ENCODE results near the gene ARPP21.

The ARPP21 gene

DNA sequence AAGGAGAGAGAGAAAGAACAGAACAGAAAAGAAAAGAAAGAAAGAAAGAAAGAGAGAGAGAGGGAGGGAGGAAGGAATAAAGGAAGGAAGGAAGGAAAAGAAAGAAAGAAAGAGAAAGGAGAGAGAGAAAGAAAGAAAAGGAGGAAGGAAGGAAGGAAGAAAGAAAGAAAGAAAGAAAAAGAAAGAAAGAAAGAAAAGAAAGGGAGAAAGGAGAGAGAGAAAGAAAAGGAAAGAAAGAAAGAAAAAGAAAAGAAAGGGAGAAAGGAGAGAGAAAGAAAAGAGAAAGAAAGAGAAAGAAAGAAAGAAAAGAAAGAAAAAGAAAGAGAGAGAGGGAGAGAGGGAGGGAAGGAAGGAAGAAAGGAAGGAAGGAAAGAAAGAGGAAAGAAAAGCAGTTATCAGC lies 108.8 kb downstream of the ARPP21 start:
- Mint-ChIP-seq H3K4me3 (no peak overlapping the region), H3K4me1 (ENCODE audit: low read depth) (no peaks in the 10 kb centered on the region), H3K27me3 (peaks cover 2% of the 10 kb centered on the region), H3K9me3 (ENCODE audit: low read depth) (no peaks in the 10 kb centered on the region), H3K36me3 (no peaks in the 10 kb centered on the region), H3K27ac (no peak overlapping the region)

DNA sequence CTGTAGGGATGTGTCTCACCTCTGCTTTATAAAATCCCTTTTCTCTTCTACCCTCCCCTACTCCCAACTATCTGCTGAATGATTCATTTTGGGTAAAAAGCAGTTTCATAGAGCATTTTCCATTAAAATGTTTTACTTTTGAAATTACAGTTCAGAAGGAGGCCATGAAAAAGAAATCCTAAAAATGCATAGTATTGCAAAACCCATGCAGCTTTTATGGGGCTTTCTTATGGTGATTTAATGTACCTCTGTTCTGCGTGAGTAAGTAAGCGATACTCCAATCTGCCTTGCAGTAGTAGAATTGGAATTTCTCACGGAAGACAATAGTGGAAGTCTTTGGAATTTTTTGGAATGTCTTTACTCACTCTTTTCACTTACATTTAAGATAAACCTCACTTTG lies 111.9 kb downstream of the ARPP21 start:
- H3K36me3 Mint-ChIP-seq = no peaks in the 10 kb centered on the region
- no peaks in the 10 kb centered on the region for H3K4me1 Mint-ChIP-seq (ENCODE audit: low read depth)
- H3K27me3 Mint-ChIP-seq = peaks cover 2% of the 10 kb centered on the region
- no peak overlapping the region for H3K27ac Mint-ChIP-seq
- H3K4me3 Mint-ChIP-seq = no peak overlapping the region
- H3K9me3 Mint-ChIP-seq (ENCODE audit: low read depth) = no peaks in the 10 kb centered on the region

DNA sequence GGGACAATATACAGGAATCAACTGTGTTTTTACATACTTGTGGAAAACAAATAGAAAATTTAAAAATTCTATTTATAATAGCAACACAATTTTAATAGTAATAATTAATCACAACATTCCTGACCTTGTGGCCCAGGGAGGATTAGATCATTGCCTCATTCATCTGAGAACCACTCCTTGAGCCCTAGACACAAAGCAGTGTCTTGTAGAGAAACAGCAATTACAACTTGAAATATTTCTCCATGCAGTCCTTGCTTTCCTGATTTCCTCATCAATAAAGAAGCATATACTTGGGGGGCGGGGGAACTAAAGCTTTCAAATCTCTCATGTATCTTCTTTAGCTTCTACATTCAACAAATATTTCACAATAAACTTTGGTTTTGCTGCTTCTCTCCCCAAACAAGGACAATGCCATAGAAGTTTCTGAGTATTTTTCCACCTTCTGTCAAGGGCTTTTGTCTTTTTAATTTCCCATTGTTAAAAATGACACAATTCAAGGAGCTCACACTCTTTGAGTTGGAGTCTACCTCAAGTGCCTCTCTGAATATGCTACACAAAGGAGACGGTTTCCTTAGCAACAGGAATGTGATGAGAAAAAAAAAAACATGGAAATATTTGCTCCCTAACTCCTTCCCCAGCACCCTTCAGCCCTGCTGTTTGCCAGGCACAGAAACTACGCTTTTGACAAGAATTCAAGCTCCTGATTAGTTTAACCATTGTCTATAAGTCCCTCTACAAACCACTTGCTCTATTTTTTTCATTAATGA lies 118.8 kb downstream of the ARPP21 start:
- Mint-ChIP-seq H3K4me3 (no peak overlapping the region), H3K9me3 (ENCODE audit: low read depth) (no peaks in the 10 kb centered on the region), H3K27ac (no peak overlapping the region), H3K36me3 (no peaks in the 10 kb centered on the region), H3K4me1 (ENCODE audit: low read depth) (no peaks in the 10 kb centered on the region), H3K27me3 (no peaks in the 10 kb centered on the region)

DNA sequence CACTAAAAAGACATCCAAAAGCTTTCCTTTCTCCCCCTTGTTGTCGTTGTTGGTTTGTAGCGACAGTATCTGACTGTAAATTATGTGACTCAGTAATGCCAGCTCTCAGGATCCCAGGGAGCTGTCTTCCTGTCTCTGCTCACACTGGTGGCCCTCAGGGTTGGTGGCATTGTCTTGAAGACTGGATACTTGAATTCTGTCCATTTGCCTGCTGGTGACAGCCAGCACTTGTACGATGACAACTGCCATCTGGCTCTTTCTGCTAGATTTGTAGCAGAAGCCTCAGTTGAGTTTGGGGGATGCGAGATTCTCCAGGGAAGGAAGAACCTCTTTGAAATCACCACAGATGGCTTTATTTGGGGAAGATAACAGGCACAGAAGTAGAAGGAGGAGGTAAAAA lies 120.8 kb downstream of the ARPP21 start:
- Mint-ChIP-seq H3K4me1 (ENCODE audit: low read depth) (no peaks in the 10 kb centered on the region), H3K36me3 (no peaks in the 10 kb centered on the region), H3K27me3 (no peaks in the 10 kb centered on the region), H3K4me3 (no peak overlapping the region), H3K9me3 (ENCODE audit: low read depth) (no peaks in the 10 kb centered on the region), H3K27ac (no peak overlapping the region)

DNA sequence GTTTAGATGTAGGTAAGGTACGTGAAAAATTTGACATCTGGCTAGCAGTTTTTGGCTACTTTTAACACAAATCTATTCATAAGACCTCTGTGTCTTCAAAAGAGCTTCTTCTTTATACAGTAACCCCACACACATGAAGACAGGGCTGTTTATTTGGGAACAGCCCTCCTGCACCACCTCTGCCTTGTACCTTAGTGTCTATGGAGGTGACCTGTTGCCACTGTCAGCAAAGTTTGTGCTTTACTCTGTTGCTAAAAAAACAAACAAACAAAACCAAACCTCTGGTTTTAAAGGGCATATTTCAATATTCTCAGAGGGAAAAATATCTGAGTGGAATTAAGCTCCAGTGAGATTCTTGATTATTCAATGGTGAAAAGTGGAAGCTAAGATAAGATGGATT lies 122.0 kb downstream of the ARPP21 start:
- Mint-ChIP-seq H3K4me3 (no peak overlapping the region), H3K9me3 (ENCODE audit: low read depth) (no peaks in the 10 kb centered on the region), H3K36me3 (no peaks in the 10 kb centered on the region), H3K27me3 (no peaks in the 10 kb centered on the region), H3K4me1 (ENCODE audit: low read depth) (no peaks in the 10 kb centered on the region), H3K27ac (no peak overlapping the region)

DNA sequence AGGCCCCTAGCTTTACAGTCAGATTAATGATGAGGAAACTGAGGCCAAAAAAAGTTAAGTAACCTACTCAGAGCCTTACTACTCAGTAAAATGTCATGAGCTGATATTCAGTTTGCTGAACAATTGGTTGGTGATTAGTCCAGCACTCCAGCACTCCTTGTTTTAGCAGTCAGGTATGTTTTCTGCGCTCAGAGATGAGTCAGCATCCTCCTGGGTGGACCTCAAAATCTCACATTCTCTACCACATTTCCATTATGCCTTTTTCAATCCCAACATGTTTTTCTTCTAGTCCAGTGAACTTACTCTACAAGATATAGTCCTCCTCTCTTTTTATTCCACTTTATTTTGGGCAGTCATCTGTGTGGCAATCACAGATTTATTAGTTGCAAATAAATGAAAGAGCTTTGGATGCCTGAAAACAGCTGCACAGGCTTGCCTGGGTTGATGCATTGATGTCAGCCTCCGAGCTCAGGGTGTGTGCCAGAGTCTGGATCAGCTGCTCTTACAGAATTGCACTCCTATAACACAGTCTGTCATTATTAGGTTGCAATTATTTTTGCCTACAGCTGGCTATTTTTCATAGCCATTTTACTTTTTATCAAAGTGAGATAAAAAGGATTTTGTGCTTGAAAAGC lies 133.2 kb downstream of the ARPP21 start:
- H3K27me3 Mint-ChIP-seq = no peaks in the 10 kb centered on the region
- H3K4me3 Mint-ChIP-seq = no peak overlapping the region
- H3K4me1 Mint-ChIP-seq (ENCODE audit: low read depth) = no peaks in the 10 kb centered on the region
- no peak overlapping the region for H3K27ac Mint-ChIP-seq
- no peaks in the 10 kb centered on the region for H3K9me3 Mint-ChIP-seq (ENCODE audit: low read depth)
- no peaks in the 10 kb centered on the region for H3K36me3 Mint-ChIP-seq

DNA sequence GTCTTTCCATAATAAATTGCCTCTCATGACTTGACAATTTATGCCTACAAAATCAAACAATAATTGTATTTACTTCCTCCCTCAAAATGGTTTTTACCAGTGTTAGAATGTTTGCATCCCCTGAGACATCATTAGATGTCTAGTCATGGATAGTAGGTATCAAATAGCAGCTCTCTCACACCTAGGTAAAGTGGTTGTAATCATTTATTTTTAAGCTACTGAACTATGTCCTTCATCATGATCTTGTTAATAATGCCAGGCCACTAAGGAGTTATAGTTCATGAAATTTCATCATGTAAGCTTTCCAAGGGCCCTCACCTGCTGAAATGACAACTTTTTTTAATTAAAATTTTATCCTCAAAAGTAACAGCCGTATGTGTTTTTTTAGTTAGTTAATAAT lies 134.1 kb downstream of the ARPP21 start:
- Mint-ChIP-seq H3K4me3 (no peak overlapping the region), H3K27ac (no peak overlapping the region), H3K27me3 (no peaks in the 10 kb centered on the region), H3K4me1 (ENCODE audit: low read depth) (no peaks in the 10 kb centered on the region), H3K36me3 (no peaks in the 10 kb centered on the region), H3K9me3 (ENCODE audit: low read depth) (no peaks in the 10 kb centered on the region)

DNA sequence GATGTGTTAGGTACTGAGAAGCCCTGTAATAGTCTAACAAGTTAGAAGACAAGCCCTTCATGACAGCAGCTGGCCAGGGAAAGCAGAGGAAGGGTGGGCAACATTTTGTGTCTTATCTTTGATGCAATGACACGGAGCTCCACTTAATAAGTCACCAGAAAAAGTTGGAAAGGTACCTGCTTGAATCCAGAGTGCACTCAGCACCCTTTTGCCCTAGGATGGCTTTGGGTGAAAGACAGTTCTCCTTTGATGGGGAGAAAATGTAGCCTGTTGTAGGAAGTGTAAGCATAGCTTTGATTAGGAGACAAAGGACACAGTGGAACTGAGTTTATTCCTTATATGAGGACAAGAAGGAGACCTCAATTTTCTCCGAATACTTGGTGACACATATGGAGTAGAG lies 137.0 kb downstream of the ARPP21 start:
- H3K27ac Mint-ChIP-seq = no peak overlapping the region
- H3K27me3 Mint-ChIP-seq = no peaks in the 10 kb centered on the region
- H3K36me3 Mint-ChIP-seq = no peaks in the 10 kb centered on the region
- no peak overlapping the region for H3K4me3 Mint-ChIP-seq
- no peaks in the 10 kb centered on the region for H3K9me3 Mint-ChIP-seq (ENCODE audit: low read depth)
- H3K4me1 Mint-ChIP-seq (ENCODE audit: low read depth) = no peaks in the 10 kb centered on the region

DNA sequence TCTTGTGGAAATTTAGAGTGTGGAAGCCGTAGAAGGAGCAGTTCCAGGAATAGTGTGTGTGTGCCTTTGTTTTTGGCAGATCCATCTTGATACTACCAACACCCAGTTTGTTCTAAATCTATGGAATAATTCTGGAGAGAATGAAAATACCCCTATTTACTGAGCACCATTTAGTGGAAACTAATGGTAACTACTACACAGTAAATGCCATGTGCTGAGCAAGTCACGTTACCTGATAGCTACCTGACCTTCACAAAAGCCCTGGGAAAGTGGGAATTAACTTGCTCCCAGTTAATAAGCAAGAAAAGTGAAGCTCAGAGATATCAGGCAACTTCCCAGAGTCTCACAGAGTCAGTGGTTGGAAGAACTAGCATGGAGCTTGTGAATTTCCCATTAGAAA lies 137.7 kb downstream of the ARPP21 start:
- Mint-ChIP-seq H3K9me3 (ENCODE audit: low read depth) (no peaks in the 10 kb centered on the region), H3K36me3 (no peaks in the 10 kb centered on the region), H3K4me1 (ENCODE audit: low read depth) (no peaks in the 10 kb centered on the region), H3K27ac (no peak overlapping the region), H3K27me3 (no peaks in the 10 kb centered on the region), H3K4me3 (no peak overlapping the region)

DNA sequence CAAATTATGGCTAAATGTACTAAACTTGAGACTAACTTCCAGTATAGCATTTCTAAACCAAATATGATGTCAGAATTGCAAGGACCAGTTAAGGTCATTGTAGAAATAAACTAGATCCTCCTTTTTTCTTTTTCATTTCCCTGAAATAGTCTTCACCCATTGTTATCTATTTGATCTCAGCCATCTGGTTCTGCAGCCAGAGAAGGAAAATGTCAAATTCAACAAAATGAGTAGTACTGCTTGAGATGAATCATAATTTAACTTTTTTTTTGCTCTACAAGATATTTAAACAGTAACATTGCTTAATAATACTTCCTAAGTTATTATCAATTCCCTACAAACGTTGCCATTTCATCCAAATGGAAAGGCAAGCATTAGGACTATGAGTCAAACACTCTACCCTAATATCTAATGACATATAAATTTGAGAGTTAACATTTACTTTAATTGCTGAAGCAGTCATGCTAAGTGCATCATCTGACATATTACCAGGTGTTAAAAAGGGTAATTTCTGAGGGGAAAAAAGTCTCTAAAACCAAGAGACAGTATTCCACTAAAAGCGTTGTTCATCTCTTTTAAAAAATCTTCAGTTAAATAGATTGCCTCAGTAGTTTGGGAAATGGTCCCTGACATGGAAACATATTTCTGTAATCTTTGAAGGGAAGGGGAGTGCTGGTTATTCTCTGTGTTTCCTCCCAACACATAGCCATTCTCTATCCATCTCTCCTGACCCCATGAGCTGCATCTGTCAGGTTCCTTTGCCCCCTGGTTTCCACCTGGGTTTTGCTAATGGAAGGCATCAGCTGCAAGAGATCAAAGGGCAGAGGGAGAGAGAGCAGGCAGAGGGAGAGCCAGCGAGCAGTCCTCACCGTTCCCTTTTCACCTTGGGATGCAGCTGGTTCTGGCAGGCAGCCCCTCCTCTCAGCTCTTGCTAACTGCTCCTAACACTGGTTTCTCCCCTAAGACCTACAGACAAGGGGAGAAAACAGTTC lies 138.5 kb downstream of the ARPP21 start:
- Mint-ChIP-seq H3K4me1 (ENCODE audit: low read depth) (no peaks in the 10 kb centered on the region), H3K27ac (no peak overlapping the region), H3K36me3 (no peaks in the 10 kb centered on the region), H3K27me3 (no peaks in the 10 kb centered on the region), H3K4me3 (no peak overlapping the region), H3K9me3 (ENCODE audit: low read depth) (no peaks in the 10 kb centered on the region)

DNA sequence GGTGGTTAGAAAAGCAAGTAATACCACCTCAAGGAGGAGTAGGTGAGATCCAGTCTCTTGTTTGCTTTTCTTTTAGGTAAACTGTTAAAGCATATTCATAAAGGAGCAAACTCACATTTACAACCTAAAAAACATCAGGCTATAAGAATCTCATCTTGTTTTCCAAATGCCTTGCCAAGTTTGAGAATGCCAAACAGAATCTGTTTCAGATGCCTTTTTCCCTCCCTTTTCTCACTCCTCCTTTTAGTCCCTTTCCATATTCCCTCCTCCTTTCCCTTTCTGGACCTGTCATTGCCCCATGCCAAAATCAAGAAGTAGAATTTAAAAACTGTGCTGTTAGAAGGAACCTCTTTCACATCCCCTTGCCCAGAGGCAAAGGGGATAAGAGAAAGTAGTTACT lies 140.3 kb downstream of the ARPP21 start:
- H3K36me3 Mint-ChIP-seq = no peaks in the 10 kb centered on the region
- no peak overlapping the region for H3K4me3 Mint-ChIP-seq
- H3K4me1 Mint-ChIP-seq (ENCODE audit: low read depth) = no peaks in the 10 kb centered on the region
- H3K27ac Mint-ChIP-seq = no peak overlapping the region
- no peaks in the 10 kb centered on the region for H3K9me3 Mint-ChIP-seq (ENCODE audit: low read depth)
- no peaks in the 10 kb centered on the region for H3K27me3 Mint-ChIP-seq

DNA sequence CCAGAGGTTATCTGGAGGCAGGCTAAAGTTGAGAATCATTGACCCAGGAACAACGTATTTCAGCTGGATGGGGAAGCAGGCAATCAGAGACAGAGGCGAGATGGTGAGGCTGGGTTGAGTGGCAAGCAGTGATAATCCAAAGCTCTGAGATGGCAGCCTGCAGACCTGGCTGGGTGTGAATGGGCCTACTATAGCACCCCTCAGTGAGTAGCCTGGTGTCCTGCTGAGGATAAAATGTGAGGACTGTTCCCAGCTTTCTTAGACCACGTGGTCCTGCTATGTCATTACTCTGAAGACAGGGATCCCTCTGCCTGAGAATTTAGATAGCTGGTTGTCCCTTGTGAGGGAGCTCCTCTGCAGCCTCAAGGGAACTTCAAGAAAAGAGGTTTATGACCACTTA lies 141.5 kb downstream of the ARPP21 start:
- Mint-ChIP-seq H3K9me3 (ENCODE audit: low read depth) (no peaks in the 10 kb centered on the region), H3K4me3 (no peak overlapping the region), H3K4me1 (ENCODE audit: low read depth) (no peaks in the 10 kb centered on the region), H3K27ac (no peak overlapping the region), H3K36me3 (no peaks in the 10 kb centered on the region), H3K27me3 (no peaks in the 10 kb centered on the region)

DNA sequence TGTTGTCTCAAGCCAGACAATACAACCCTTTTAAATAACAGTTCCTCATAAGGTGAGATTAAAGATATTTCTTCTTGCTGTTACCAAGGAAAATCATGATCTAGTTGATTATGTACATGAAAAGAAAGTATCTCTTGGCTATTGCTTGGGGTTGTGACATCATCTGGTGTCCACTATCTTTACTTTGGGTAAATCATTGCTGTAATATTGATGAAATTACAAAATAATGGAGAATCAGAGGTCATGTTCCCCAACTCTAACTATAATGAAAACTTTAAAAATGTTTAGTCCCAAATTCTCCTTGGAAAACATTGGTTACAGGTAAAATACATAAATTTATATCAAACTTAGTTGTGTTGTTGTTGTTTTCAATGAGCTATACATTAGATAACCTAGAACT lies 142.2 kb downstream of the ARPP21 start:
- Mint-ChIP-seq H3K4me3 (no peak overlapping the region), H3K27me3 (no peaks in the 10 kb centered on the region)

DNA sequence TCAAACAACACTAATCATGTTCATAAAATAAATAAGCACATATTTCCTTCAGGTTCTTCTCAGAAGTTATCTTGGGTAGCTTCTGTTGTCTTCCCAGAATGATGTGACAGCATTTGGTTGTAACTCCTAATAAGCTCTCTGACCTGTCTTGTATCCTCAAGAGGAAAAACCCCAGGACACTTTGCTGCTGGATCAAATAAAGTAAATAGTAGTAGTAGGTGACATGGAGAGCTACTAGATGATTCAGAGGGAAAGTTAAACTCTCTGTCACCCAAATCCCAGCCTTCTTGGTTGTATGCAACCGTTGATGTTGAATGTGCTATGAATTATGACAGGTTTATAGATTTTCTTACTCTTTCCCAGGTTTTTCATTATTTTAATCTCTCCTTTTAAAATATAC lies 143.0 kb downstream of the ARPP21 start:
- Mint-ChIP-seq H3K4me1 (ENCODE audit: low read depth) (no peaks in the 10 kb centered on the region), H3K27ac (no peak overlapping the region), H3K36me3 (no peaks in the 10 kb centered on the region), H3K27me3 (no peaks in the 10 kb centered on the region), H3K4me3 (no peak overlapping the region), H3K9me3 (ENCODE audit: low read depth) (no peaks in the 10 kb centered on the region)

More for the DNA sequence above, 142.2 kb downstream of the ARPP21 start:
- Mint-ChIP-seq H3K27ac (no peak overlapping the region), H3K36me3 (no peaks in the 10 kb centered on the region), H3K4me1 (ENCODE audit: low read depth) (no peaks in the 10 kb centered on the region), H3K9me3 (ENCODE audit: low read depth) (no peaks in the 10 kb centered on the region)

DNA sequence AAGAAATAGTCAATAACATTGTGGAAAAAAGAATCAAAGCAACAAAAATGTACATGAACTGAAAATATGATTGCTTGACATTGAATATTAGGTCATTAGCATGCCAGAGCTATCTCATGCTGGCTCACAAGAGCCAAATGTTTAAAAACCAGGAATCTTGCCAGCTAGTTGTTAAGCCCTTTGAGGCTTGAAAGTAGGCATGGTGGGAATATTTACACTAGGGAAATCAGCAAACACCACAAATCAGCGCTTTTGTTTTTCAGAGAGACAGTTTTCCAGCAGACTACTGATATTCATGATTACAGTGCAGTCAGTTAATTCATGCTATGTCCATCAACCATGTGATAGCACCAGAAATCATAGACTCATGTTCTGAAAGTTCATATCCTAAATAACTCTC lies 144.8 kb downstream of the ARPP21 start:
- Mint-ChIP-seq H3K9me3 (ENCODE audit: low read depth) (no peaks in the 10 kb centered on the region), H3K27ac (no peak overlapping the region), H3K4me1 (ENCODE audit: low read depth) (no peaks in the 10 kb centered on the region), H3K4me3 (no peak overlapping the region), H3K27me3 (no peaks in the 10 kb centered on the region), H3K36me3 (no peaks in the 10 kb centered on the region)

All from activated naive CD8-positive, alpha-beta T cell (primary cell).